Uterus (tissue), 4 donors: ENCODE measurements around the gene CSNK2A1. TPM values are rescaled to one million over a fixed set of nuclear protein-coding genes. Genes with fewer than 3 reads are reported as not detected.
"Not testable (repeated sequence)": the region's sequence is repeated elsewhere in the genome, so short reads cannot be mapped to it uniquely, and the experiment has no call there.

Experiments
- DNase-seq, 2 donors: peaks; one replicate each; pipeline ENCODE4 v3.0.0-alpha.2; 2019 to 2020
- H3K27ac ChIP-seq, 2 donors: fragments of 200-600 bp; sonication (generic); 1 replicate in 1 of 2; 2 replicates in 1 of 2; pipeline ENCODE4 v1.5.1; 2016 to 2018
- H3K27me3 ChIP-seq, 2 donors: fragments of 200-600 bp; sonication (generic); one replicate each; pipeline ENCODE4 v1.5.1; 2018 to 2019; ENCODE audit warnings: control low read depth in 1 of 2
- H3K36me3 ChIP-seq, 2 donors: fragments of 200-600 bp; sonication (generic); one replicate each; pipeline ENCODE4 v1.5.1; 2019; ENCODE audit warnings: control low read depth in 1 of 2
- H3K4me1 ChIP-seq, 2 donors: fragments of 200-600 bp; sonication (generic); one replicate each; pipeline ENCODE4 v1.5.1; 2018 to 2019; ENCODE audit warnings: control low read depth in 1 of 2
- H3K4me3 ChIP-seq, 2 donors: fragments of 200-600 bp; sonication (generic); 1 replicate in 1 of 2; 2 replicates in 1 of 2; pipeline ENCODE4 v1.5.1; 2018 to 2019; ENCODE audit warnings: mild to moderate bottlenecking in 1 of 2
- H3K9me3 ChIP-seq, 2 donors: fragments of 200-600 bp; sonication (generic); one replicate each; pipeline ENCODE4 v1.5.1; 2019; ENCODE audit warnings: control low read depth in 1 of 2
- CTCF ChIP-seq, 4 experiments: fragments of 200-600 bp in 2 of 4; fragments of 450-650 bp in 2 of 4; sonication (generic) in 2 of 4; IDR thresholded peaks; one replicate each; pipeline ENCODE4 v1.5.1; 2016 to 2019; ENCODE audit warnings: antibody characterized with exemption in 4 of 4, mild to moderate bottlenecking in 2 of 4, moderate library complexity in 1 of 4
- POLR2A ChIP-seq, 2 donors: fragments of 450-650 bp; IDR thresholded peaks; one replicate each; pipeline ENCODE4 v1.6.1; 2016; ENCODE audit warnings: antibody characterized with exemption in 2 of 2, mild to moderate bottlenecking in 1 of 2, moderate library complexity in 1 of 2
- intact Hi-C: fragments of 100-400 bp; cut with DNase I; formaldehyde crosslinking; loops from one replicate; pipeline ENCODE4 v1.15.1; 2023; ENCODE audit warnings: low total_unique reads
- total RNA-seq, 4 donors: library from RNA; depleted of rRNA in 3 of 4; stranded (reverse); fragments of >200 nt in 3 of 4; gene quantifications; one replicate each; pipeline versions ENCODE4 v1.1.0 to v1.2.4, GENCODE V29; 2014 to 2023
- donor health status: DM: yes; HTN: yes; CAD: no.

The CSNK2A1 gene
- total RNA-seq, 4 donors from 2014 or later = 48.2 to 207 (median 85.8) TPM

DNA sequence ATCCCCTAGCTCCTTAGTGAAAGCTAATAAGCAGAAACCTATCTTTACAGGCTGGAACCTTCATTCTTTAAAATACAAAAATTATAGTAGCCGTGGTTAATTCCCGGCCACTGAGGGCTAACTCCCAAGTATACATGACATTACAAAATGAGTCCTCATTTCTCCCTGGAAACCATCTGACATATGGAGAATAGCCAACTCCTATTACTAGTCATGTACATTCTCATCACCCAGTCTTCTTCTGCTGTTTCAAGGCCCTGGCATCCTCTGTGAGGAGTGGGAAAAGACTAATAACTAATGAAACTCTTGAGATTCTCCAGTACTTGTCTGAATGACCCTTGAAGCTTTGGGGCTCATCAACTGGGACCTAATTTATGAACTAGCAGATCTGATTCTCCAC is 30.2 kb downstream of the CSNK2A1 start:
- no peak overlapping the region for H3K4me3 ChIP-seq

DNA sequence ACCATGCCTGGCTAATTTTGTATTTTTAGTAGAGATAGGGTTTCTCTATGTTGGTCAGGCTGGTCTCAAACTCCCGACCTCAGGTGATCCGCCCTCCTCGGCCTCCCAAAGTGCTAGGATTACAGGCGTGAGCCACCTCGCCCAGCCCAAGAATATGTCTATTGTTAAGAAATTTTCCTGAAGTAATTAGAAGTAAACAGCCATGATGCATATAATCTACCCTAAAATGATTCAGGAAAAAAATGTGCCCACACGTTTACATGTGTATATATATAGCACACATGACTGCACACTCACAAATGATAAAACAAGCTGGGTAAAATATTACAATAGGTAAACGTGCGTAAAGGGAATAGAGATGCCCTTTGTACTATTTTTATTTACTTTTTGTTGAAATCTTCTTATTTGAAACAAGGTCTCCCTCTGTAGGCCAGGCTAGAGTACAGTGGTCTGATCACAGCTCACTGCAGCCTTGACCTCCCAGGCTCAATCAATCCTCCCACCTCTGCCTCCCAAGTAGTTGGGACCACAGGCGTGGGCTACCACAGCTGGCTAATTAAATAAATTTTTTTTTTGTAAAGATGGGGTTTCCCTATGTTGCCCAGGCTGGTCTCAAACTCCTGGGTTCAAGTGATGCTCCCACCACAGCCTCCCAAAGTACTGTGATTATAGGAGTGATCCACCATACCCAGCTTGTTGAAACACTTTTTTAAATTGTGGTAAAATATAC is 33.1 kb downstream of the CSNK2A1 start:
- intact Hi-C loops, H3K27me3 ChIP-seq, H3K9me3 ChIP-seq, H3K27ac ChIP-seq, H3K4me3 ChIP-seq, H3K4me1 ChIP-seq, H3K36me3 ChIP-seq, DNase-seq: not testable (repeated sequence)

More for the DNA sequence above, 30.2 kb downstream of the CSNK2A1 start:
- no peak for DNase-seq
- Histone ChIP-seq H3K27me3 (no peaks in the 10 kb centered on the region), H3K9me3 (no peaks in the 10 kb centered on the region), H3K36me3 (no peaks in the 10 kb centered on the region), H3K27ac (no peak overlapping the region), H3K4me1 (no peaks in the 10 kb centered on the region)
- no peak for TF ChIP-seq CTCF (IDR thresholded peaks at IDR 0.05)
- TF ChIP-seq POLR2A (IDR thresholded peaks at IDR 0.05) = no peak
- intact Hi-C loops = no loop called here

GRCh38 chr20:508364-508787 is 35.2 kb downstream of the CSNK2A1 start:
- H3K27me3 ChIP-seq, intact Hi-C loops, H3K9me3 ChIP-seq, H3K4me3 ChIP-seq, H3K36me3 ChIP-seq, DNase-seq, H3K4me1 ChIP-seq, H3K27ac ChIP-seq: not testable (repeated sequence)

- no peaks in the 10 kb centered on the region for H3K9me3 ChIP-seq
- intact Hi-C loops = no loop called here
- no peak for TF ChIP-seq POLR2A (IDR thresholded peaks at IDR 0.05)
- no peak for TF ChIP-seq CTCF (IDR thresholded peaks at IDR 0.05)
- H3K27me3 ChIP-seq = no peaks in the 10 kb centered on the region
- no peak overlapping the region for H3K27ac ChIP-seq
- H3K4me3 ChIP-seq = no peak overlapping the region
- H3K36me3 ChIP-seq = no peaks in the 10 kb centered on the region
- H3K4me1 ChIP-seq = no peaks in the 10 kb centered on the region
- DNase-seq = no peak
Observed at GRCh38 chr20:507761-508332, 35.7 kb downstream of the CSNK2A1 start.

GRCh38 chr20:507006-507758 is 36.4 kb downstream of the CSNK2A1 start:
- Histone ChIP-seq H3K27ac (no peak overlapping the region), H3K4me1 (no peaks in the 10 kb centered on the region), H3K36me3 (no peaks in the 10 kb centered on the region), H3K27me3 (no peaks in the 10 kb centered on the region), H3K9me3 (no peaks in the 10 kb centered on the region), H3K4me3 (no peak overlapping the region)
- intact Hi-C loops = no loop called here
- TF ChIP-seq CTCF (IDR thresholded peaks at IDR 0.05) (no peak), POLR2A (IDR thresholded peaks at IDR 0.05) (no peak)
- DNase-seq = no peak

GRCh38 chr20:504632-505075 is 38.9 kb downstream of the CSNK2A1 start:
- TF ChIP-seq POLR2A (IDR thresholded peaks at IDR 0.05) (no peak), CTCF (IDR thresholded peaks at IDR 0.05) (no peak)
- no peaks in the 10 kb centered on the region for H3K36me3 ChIP-seq
- no peaks in the 10 kb centered on the region for H3K27me3 ChIP-seq
- no peak overlapping the region for H3K4me3 ChIP-seq
- intact Hi-C loops = no loop called here
- H3K27ac ChIP-seq = no peak overlapping the region
- H3K9me3 ChIP-seq = no peaks in the 10 kb centered on the region
- no peaks in the 10 kb centered on the region for H3K4me1 ChIP-seq
- no peak for DNase-seq
